ENCODE data around the gene ADD2.

- no peak for TF ChIP-seq POLR2AphosphoS5 (IDR thresholded peaks at IDR 0.05; ENCODE audit: insufficient read depth in 1 of 2, low read depth in 1 of 2)
- no peak for TF ChIP-seq POLR2A (IDR thresholded peaks at IDR 0.05)
Observed at GRCh38 chr2:70807102-70807827, 39.3 kb upstream of the ADD2 start.
